Activated CD4-positive, CD25-positive, alpha-beta regulatory T cell treated with anti-CD3 and anti-CD28 coated beads, Interleukin-2, amount 50 U/mL, for 16 hours (primary cell): ENCODE measurements around the gene CT45A10.
"Not testable (repeated sequence)": the region's sequence is repeated elsewhere in the genome, so short reads cannot be mapped to it uniquely, and the experiment has no call there.

Experiments used
- DNase-seq: peaks from one replicate; pipeline ENCODE4 v3.0.0-alpha.2; 2020; ENCODE audit warnings: low read depth, low spot score

Gene CT45A10, protein sequence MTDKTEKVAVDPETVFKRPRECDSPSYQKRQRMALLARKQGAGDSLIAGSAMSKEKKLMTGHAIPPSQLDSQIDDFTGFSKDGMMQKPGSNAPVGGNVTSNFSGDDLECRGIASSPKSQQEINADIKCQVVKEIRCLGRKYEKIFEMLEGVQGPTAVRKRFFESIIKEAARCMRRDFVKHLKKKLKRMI

DNA sequence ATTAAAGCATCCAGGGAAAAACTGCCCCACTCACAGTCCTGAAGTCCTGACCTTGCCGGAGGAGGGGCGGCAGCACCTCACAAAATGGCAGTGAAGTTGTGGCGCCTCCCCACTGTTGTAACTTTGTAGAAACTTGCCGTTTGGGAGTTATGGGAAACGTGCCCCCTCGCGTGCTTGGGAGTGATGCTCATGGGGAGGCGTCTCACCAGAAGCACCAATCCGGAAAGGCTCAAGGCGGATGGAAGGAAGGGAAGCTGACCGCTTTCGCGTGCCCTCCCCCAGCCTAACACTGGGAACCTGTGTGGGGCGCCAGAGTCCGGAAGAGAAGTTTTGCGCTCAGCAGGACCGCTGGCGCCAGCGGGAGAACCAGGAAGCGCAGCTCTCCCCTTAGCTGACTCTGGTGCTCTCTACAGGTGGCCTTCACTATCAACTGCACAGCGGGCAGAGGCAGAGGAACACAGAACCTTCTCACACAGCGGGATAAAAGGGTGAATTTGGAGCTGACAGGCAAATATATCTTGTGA, at the start of gene CT45A10, which contains the start of gene SAGE1:
Gene CT45A10 (minus strand): TSS at position 151 of the 524 bp plus-strand sequence. CDS start 8,100 bp downstream, outside the sequence.
Gene SAGE1 (plus strand): TSS at position 423 of the 524 bp plus-strand sequence. CDS start 2,527 bp downstream, outside the sequence.
- no peak for DNase-seq

DNA sequence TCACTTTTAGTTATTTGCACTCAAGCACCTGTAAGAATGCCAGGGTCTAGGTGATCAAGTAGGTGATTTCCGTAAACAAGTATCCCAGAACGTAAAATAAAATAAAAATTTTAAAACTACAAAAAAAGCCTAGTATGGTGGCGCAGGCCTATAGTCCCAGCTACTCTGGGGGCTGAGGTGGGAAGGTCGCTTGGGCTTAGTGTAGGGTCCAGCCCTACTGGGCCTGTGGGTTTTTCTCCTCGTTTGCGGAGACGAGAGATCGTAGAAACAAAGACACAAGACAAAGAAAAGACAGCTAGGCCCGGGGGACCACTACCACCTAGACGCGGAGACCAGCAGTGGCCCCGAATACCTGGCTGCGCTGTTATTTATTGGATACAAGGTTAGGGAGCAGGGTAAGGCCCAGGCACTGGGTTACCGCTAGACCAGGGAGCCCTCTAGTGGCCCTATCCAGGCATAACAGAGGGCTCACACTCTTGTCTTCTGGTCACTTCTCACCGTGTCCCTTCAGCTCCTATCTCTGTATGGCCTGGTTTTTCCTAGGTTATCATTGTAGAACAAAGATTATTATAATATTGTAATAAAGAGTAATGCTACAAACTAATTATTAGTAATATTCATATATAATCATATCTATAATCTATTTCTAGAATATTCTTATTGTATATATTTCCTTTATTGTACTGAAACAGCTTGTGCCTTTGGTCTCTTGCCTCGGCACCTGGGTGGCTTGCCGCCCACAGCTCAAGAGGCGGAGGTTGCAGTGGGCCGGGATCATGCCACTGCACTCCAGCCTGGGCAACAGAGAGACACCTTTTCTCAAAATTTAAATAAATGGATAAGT, 38.6 kb upstream of the CT45A10 start:
- DNase-seq: no peak

DNA sequence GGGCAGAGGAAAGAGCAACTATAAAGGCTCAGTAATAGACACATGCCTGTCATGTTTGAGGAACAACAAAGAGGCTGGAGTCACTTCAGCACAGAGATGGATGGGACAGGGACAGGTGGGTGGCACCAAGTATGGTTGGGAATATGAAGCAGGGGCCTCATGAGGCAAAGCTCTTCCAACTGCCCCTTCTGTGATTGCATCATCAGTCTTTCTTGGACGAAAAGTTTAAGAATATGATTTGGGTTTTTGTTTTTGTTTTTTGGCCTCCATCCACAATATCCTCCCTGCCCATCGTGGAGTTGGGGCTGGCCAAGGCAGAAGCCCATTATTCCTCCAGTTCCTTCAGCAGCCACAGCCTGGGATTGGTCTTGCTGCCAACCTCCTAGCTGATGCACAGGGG, 34.7 kb upstream of the CT45A10 start:
- no peak for DNase-seq

DNA sequence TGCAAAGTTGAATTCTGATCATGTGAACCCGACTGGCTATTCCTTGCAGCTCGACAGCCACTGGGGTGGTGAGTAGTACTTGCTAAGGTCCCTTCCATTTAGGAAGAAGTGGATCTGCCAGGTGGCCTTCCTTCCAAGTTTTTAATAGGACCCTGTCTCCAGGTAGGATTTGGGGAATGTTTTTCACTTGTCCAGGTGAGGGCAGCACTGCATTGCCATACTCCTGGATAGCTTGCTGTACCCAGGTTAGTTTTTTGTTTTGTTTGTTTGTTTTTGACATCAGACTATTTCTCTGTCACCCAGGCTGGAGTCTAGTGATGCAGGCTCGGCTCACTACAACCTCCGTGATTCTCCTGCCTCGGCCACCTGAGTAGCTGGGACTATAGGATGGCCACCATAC, 30.1 kb upstream of the CT45A10 start:
- no peak for DNase-seq

DNA sequence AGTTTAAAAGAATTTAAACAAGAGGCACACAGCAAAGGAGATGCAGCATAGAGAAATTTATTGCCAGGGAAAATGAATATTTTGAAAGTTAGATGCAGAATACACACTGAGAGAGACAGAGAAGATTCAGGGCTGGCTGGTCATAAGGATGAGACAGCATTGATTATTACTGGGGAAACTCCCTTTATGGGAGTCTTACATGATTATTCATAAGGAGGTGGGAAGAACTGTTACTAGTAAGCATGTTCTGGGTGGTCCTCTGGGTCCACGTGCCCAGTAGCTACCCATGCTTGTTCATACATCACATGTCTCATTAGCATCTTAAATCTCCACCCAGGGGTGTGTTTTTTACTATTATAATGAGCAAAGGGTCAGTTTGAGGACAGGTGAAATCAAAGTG, 27.3 kb upstream of the CT45A10 start:
- not testable (repeated sequence) for DNase-seq

DNA sequence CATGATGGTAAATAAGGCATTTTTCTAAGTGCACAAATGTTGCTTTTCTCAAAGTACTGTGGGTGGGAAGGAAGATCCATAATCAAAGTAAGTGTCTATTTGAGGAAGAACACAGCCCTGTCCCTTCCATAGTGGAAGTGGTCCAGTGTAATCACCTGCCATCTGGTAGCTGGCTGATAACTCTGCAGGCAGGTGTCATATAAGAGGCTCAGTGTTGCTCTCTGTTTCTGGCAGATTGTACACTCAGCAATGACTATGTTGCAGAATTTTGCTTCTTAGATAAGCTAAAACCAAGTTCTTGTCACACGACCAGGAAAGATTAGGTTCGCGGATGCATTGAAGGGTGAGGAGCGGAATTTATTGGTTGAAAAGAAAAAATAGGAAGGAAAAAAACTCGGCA, 21.2 kb upstream of the CT45A10 start:
- DNase-seq: no peak

DNA sequence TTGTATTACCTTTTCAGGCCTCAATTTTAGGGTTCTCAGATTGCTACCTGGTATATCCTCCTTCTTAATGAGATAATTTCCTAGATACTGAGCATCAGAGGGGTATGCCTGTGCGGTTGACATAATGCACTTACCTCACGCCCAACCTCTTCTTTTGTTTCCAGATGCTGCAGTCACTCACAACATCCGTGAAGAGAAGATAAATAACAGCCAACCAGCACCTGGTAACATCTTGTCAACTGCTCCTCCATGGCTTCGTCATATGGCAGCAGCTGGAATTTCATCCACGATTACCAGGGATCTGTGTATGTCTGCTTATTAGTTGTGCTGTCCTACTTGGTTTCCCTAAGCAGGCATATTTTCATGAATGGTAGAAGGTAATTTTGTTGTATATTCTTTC, 17.0 kb upstream of the CT45A10 start:
- DNase-seq: no peak

DNA sequence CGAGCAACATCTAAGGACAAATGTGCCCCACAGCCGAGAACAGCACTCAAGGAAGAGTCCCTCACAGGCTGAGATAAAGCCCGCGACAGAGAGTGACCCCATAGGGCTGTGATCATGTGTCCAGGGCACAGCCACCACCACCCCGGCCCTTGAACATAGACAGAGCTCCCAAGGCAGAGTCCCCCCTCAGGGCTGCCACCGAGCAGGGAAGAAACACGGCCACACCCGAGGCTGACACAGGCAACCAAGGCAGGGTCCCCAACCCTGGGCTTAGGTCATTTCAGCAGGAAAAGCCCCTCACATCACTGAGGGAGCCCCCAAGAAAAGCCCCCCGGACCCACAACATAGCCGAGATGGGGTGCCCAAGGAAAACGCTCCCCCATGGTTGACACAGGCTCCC, 463 bp downstream of the CT45A10 start:
- DNase-seq: no peak

DNA sequence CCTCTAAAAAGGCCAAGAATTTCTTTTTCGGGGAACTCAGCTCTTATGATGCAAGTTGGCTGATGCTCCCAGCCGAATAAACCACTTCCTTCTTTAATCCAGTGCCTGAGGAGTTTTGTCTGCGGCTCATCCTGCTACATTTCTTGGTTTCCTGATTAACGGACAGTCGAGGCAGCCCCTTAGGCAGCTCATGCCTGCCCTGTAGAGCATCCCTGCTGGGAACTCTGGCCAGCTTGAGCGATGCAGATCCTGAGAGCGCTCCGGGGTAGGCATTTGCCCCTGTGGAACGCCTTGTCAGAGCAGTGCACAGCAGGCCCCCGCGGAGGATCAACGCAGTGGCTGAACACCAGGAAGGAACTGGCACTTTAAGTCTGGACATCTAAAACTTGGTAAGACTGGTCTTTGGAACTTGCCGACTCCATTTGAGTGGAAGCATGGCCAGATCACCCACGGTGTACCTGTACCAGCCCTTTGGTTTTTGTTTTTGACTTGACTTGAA, 3.1 kb downstream of the CT45A10 start:
- no peak for DNase-seq

DNA sequence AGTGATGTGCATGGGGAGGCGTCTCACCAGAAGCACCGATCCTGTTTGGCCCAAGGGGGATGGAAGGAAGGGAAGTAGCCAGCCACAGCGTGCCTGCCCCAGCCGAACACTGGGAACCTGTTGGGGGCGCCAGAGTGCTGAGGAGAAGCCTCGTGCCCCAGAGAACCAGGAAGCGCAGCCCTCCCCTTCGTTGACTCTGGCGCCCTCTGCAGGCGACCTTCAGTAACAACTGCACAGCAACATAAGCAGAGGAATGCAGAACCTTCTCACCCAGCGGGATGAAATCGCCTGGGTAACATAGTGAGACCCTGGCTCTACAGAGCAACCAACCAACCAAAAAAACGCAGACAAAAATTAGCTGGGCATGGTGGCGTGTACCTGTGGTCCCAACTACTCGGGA, 4.3 kb downstream of the CT45A10 start:
- not testable (repeated sequence) for DNase-seq

DNA sequence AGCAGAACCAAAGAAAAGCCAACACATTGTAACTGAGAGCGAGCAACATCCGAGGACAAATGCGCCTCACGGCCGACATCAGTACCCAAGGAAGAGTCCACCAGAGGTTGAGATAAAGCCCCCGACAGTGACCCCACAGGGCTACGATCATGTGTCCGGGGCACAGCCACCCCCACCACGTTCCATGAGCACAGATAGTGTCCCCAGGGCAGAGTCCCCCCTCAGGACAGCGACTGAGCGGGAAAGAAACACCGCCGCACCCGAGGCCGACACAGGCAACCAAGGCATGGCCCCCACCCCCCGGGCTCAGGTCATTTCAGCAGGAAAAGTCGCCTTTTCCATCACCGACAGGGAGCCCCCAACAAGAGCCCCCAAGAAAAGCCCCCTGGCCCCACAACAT, 5.0 kb downstream of the CT45A10 start:
- DNase-seq: not testable (repeated sequence)

DNA sequence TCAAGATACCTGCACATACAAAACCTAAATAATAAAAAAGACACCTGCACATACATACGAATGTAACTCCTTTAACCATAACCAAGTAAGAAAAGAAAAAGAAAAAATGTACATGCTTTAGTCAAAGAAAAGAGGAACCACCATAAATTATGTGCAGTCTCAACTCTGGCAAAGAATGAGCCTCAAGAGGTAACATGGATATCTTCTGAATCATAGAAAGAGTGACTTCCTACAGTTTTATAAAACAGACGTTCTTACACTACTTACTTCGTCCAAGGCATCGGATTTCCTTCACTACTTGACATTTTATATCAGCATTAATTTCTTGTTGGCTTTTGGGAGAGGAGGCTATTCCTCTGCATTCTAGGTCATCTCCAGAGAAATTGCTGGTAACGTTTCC, 10.5 kb downstream of the CT45A10 start:
- DNase-seq: not testable (repeated sequence)

DNA sequence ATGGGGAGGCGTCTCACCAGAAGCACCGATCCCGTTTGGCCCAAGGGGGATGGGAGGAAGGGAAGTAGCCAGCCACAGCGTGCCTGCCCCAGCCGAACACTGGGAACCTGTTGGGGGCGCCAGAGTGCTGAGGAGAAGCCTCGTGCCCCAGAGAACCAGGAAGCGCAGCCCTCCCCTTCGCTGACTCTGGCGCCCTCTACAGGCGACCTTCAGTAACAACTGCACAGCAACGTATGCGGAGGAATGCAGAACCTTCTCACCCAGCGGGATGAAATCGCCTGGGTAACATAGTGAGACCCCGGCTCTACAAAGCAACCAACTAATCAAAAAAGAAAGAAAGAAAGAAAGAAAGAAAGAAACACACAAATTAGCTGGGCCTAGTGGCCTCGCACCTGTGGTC, 21.5 kb downstream of the CT45A10 start, which contains the start of gene CT45A9:
Gene CT45A9 (minus strand): TSS at position 101 of the 400 bp plus-strand sequence. CDS start 3,751 bp downstream, outside the sequence.
- not testable (repeated sequence) for DNase-seq

DNA sequence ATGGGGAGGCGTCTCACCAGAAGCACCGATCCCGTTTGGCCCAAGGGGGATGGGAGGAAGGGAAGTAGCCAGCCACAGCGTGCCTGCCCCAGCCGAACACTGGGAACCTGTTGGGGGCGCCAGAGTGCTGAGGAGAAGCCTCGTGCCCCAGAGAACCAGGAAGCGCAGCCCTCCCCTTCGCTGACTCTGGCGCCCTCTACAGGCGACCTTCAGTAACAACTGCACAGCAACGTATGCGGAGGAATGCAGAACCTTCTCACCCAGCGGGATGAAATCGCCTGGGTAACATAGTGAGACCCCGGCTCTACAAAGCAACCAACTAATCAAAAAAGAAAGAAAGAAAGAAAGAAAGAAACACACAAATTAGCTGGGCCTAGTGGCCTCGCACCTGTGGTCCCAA, 38.8 kb downstream of the CT45A10 start, which contains the start of gene CT45A8:
Gene CT45A8 (minus strand): TSS at position 101 of the 400 bp plus-strand sequence. CDS start 3,755 bp downstream, outside the sequence.
- DNase-seq: not testable (repeated sequence)

DNA sequence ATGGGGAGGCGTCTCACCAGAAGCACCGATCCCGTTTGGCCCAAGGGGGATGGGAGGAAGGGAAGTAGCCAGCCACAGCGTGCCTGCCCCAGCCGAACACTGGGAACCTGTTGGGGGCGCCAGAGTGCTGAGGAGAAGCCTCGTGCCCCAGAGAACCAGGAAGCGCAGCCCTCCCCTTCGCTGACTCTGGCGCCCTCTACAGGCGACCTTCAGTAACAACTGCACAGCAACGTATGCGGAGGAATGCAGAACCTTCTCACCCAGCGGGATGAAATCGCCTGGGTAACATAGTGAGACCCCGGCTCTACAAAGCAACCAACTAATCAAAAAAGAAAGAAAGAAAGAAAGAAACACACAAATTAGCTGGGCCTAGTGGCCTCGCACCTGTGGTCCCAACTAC, 56.1 kb downstream of the CT45A10 start, which contains the start of gene CT45A7:
Gene CT45A7 (minus strand): TSS at position 101 of the 400 bp plus-strand sequence. CDS start 3,747 bp downstream, outside the sequence.
- not testable (repeated sequence) for DNase-seq
